Thyroid gland (tissue), 4 donors: ENCODE results near the gene CDH9. TPM values are rescaled to one million over a fixed set of nuclear protein-coding genes. Genes with fewer than 3 reads are reported as not detected.

Source experiments
- DNase-seq, 2 donors: peaks; one replicate each; pipeline ENCODE4 v3.0.0-alpha.2; 2019
- H3K27ac ChIP-seq, 3 donors: fragments of 200-600 bp; sonication (generic); 1 replicate in 2 of 3; 2 replicates in 1 of 3; pipeline ENCODE4 v1.5.1; 2016 to 2019; ENCODE audit warnings: mild to moderate bottlenecking in 1 of 3, moderate library complexity in 1 of 3
- H3K27me3 ChIP-seq: fragments of 200-600 bp; sonication (generic); one replicate; pipeline ENCODE4 v1.5.1; 2019
- H3K36me3 ChIP-seq, 2 donors: fragments of 200-600 bp; sonication (generic); one replicate each; pipeline ENCODE4 v1.5.1; 2016 to 2019
- H3K4me1 ChIP-seq, 2 donors: fragments of 200-600 bp; sonication (generic); one replicate each; pipeline ENCODE4 v1.5.1; 2017 to 2019
- H3K4me3 ChIP-seq, 3 donors: fragments of 200-600 bp; sonication (generic); replicated peaks in 1 of 3; 1 replicate in 2 of 3; 2 replicates in 1 of 3; pipeline ENCODE4 v1.5.1; 2016; ENCODE audit warnings: mild to moderate bottlenecking in 1 of 3
- H3K9me3 ChIP-seq: fragments of 200-600 bp; sonication (generic); one replicate; pipeline ENCODE4 v1.5.1; 2017
- CTCF ChIP-seq, 6 experiments: fragments of 200-600 bp in 3 of 6; fragments of 450-650 bp in 3 of 6; sonication (generic) in 3 of 6; IDR thresholded peaks; one replicate each; pipeline ENCODE4 v1.5.1; 2016 to 2019; ENCODE audit warnings: antibody characterized with exemption in 6 of 6, mild to moderate bottlenecking in 2 of 6, inconsistent platforms in 1 of 6, moderate library complexity in 1 of 6
- POLR2A ChIP-seq, 2 donors: fragments of 450-650 bp; IDR thresholded peaks; one replicate each; pipeline ENCODE4 v1.6.1; 2017; ENCODE audit warnings: antibody characterized with exemption in 2 of 2, mild to moderate bottlenecking in 2 of 2, moderate library complexity in 1 of 2
- WGBS, 2 donors: methylation state at CpG; one replicate each; pipeline ENCODE4 v1.1.5; 2017; 5-methylcytosine and 5-hydroxymethylcytosine counted together
- intact Hi-C: fragments of 100-400 bp; cut with DNase I; formaldehyde crosslinking; loops from one replicate; pipeline ENCODE4 v1.15.1; 2023
- total RNA-seq, 4 donors: library from RNA; depleted of rRNA; stranded (reverse); fragments of >200 nt; gene quantifications; one replicate each; pipeline ENCODE4 v1.2.3, GENCODE V29; 2016

The CDH9 gene
- total RNA-seq, 4 donors from 2014 or later: not detected

- intact Hi-C loops: no loop called here
- 75 to 77% methylated on average over 2 of the region's 2 CpGs for WGBS, 2 donors
- H3K4me1 ChIP-seq: no peaks in the 10 kb centered on the region
- no peaks in the 10 kb centered on the region for H3K9me3 ChIP-seq
- DNase-seq: no peak
- H3K27me3 ChIP-seq: no peaks in the 10 kb centered on the region
- H3K4me3 ChIP-seq: no peak overlapping the region
- no peaks in the 10 kb centered on the region for H3K36me3 ChIP-seq
- TF ChIP-seq CTCF (IDR thresholded peaks at IDR 0.05) (no peak), POLR2A (IDR thresholded peaks at IDR 0.05) (no peak)
- no peak overlapping the region for H3K27ac ChIP-seq
Observed at GRCh38 chr5:26942481-26942880, 95.9 kb downstream of the CDH9 start.

- WGBS, 2 donors: 47 to 67% methylated on average over 1 of the region's 1 CpG
- TF ChIP-seq CTCF (IDR thresholded peaks at IDR 0.05) (no peak), POLR2A (IDR thresholded peaks at IDR 0.05) (no peak)
Observed at GRCh38 chr5:26940994-26941393, 97.4 kb downstream of the CDH9 start.

GRCh38 chr5:26932238-26932637, 106.1 kb downstream of the CDH9 start:
- H3K4me3 ChIP-seq: no peak overlapping the region
- H3K36me3 ChIP-seq: no peaks in the 10 kb centered on the region
- no peak for DNase-seq
- no peak overlapping the region for H3K27ac ChIP-seq
- H3K9me3 ChIP-seq: no peaks in the 10 kb centered on the region
- no peaks in the 10 kb centered on the region for H3K4me1 ChIP-seq
- intact Hi-C loops: no loop called here
- TF ChIP-seq POLR2A (IDR thresholded peaks at IDR 0.05): no peak
- TF ChIP-seq CTCF (IDR thresholded peaks at IDR 0.05): no peak
- 71 to 80% methylated on average over 2 of the region's 2 CpGs for WGBS, 2 donors
- no peaks in the 10 kb centered on the region for H3K27me3 ChIP-seq

More at GRCh38 chr5:26940994-26941393, 97.4 kb downstream of the CDH9 start:
- Histone ChIP-seq H3K27me3 (no peaks in the 10 kb centered on the region), H3K36me3 (no peaks in the 10 kb centered on the region), H3K9me3 (no peaks in the 10 kb centered on the region), H3K4me3 (no peak overlapping the region), H3K4me1 (no peaks in the 10 kb centered on the region), H3K27ac (no peak overlapping the region)
- intact Hi-C loops: no loop called here
- no peak for DNase-seq

- DNase-seq: no peak
- 81 to 86% methylated on average over 6 of the region's 6 CpGs for WGBS, 2 donors
- Histone ChIP-seq H3K4me3 (no peak overlapping the region), H3K36me3 (no peaks in the 10 kb centered on the region), H3K27me3 (no peaks in the 10 kb centered on the region), H3K4me1 (no peaks in the 10 kb centered on the region), H3K9me3 (no peaks in the 10 kb centered on the region), H3K27ac (no peak overlapping the region)
- TF ChIP-seq POLR2A (IDR thresholded peaks at IDR 0.05) (no peak), CTCF (IDR thresholded peaks at IDR 0.05) (no peak)
- intact Hi-C loops: no loop called here
Observed at GRCh38 chr5:26921439-26921838, 116.9 kb downstream of the CDH9 start.

GRCh38 chr5:26903469-26903868, 134.9 kb downstream of the CDH9 start:
- TF ChIP-seq POLR2A (IDR thresholded peaks at IDR 0.05) (no peak), CTCF (IDR thresholded peaks at IDR 0.05) (no peak)
- 72 to 83% methylated on average over 4 of the region's 4 CpGs for WGBS, 2 donors
- DNase-seq: no peak
- Histone ChIP-seq H3K36me3 (no peaks in the 10 kb centered on the region), H3K27me3 (no peaks in the 10 kb centered on the region), H3K4me3 (no peak overlapping the region), H3K4me1 (no peaks in the 10 kb centered on the region), H3K9me3 (no peaks in the 10 kb centered on the region), H3K27ac (no peak overlapping the region)
- intact Hi-C loops: no loop called here
